H9 (cell line): ENCODE data around the gene BRD1. TPM values are rescaled to one million over a fixed set of nuclear protein-coding genes. Genes with fewer than 3 reads are reported as not detected.

Source experiments
- DNase-seq: peaks from one replicate; pipeline ENCODE4 v3.0.0-alpha.2; 2017
- H2AFZ ChIP-seq: one replicate; pipeline ENCODE4 v1.6.1; 2013; ENCODE audit warnings: mild to moderate bottlenecking, low read length, control low read depth, moderate library complexity
- H2AK5ac ChIP-seq: 2 replicates; pipeline ENCODE4 v1.6.1; 2013; ENCODE audit warnings: low read length, control low read depth, mixed read lengths; ENCODE audit not compliant: insufficient read length
- H2BK120ac ChIP-seq: one replicate; pipeline ENCODE4 v1.6.1; 2013; ENCODE audit warnings: low read depth, mild to moderate bottlenecking, low read length, control low read depth, inconsistent platforms; ENCODE audit not compliant: poor library complexity, severe bottlenecking
- H2BK12ac ChIP-seq: 2 replicates; pipeline ENCODE4 v1.6.1; 2013; ENCODE audit warnings: low read length, control low read depth, mixed read lengths, low read depth; ENCODE audit not compliant: insufficient read length
- H2BK15ac ChIP-seq: 2 replicates; pipeline ENCODE4 v1.6.1; 2013; ENCODE audit warnings: low read depth, low read length, control low read depth
- H2BK20ac ChIP-seq: one replicate; pipeline ENCODE4 v1.6.1; 2013; ENCODE audit warnings: low read depth, mild to moderate bottlenecking, low read length, control low read depth, inconsistent platforms; ENCODE audit not compliant: poor library complexity, severe bottlenecking
- H2BK5ac ChIP-seq: 2 replicates; pipeline ENCODE4 v1.6.1; 2013; ENCODE audit warnings: low read length, control low read depth, mixed read lengths; ENCODE audit not compliant: insufficient read length
- H3K14ac ChIP-seq: 2 replicates; pipeline ENCODE4 v1.6.1; 2013; ENCODE audit warnings: low read length, control low read depth; ENCODE audit not compliant: insufficient read depth
- H3K18ac ChIP-seq: 2 replicates; pipeline ENCODE4 v1.6.1; 2013; ENCODE audit warnings: low read depth, mild to moderate bottlenecking, mixed read lengths, low read length, control low read depth; ENCODE audit not compliant: insufficient read length
- H3K23ac ChIP-seq: 2 replicates; pipeline ENCODE4 v1.6.1; 2013; ENCODE audit warnings: low read length, control low read depth, mixed read lengths, low read depth; ENCODE audit not compliant: insufficient read length
- H3K23me2 ChIP-seq: 2 replicates; pipeline ENCODE4 v1.6.1; 2013; ENCODE audit warnings: low read depth, mild to moderate bottlenecking, mixed read lengths, low read length, control low read depth; ENCODE audit not compliant: insufficient read length, poor library complexity, severe bottlenecking
- H3K27ac ChIP-seq: 2 replicates; pipeline ENCODE4 v1.5.1; 2013; ENCODE audit warnings: low read length, control low read depth, mixed read lengths, low read depth; ENCODE audit not compliant: insufficient read length
- H3K27me3 ChIP-seq: 2 replicates; pipeline ENCODE4 v1.6.1; 2013; ENCODE audit warnings: low read length, control low read depth, inconsistent platforms; ENCODE audit not compliant: insufficient read depth
- H3K4ac ChIP-seq: 2 replicates; pipeline ENCODE4 v1.6.1; 2013; ENCODE audit warnings: low read depth, mild to moderate bottlenecking, control low read depth, inconsistent platforms, low read length, moderate library complexity
- H3K4me1 ChIP-seq: 2 replicates; pipeline ENCODE4 v1.6.1; 2013; ENCODE audit warnings: low read length, control low read depth, inconsistent platforms; ENCODE audit not compliant: insufficient read depth
- H3K4me2 ChIP-seq: 2 replicates; pipeline ENCODE4 v1.6.1; 2013; ENCODE audit warnings: low read length, control low read depth, mixed read lengths; ENCODE audit not compliant: insufficient read length, insufficient read depth
- H3K56ac ChIP-seq: 2 replicates; pipeline ENCODE4 v1.6.1; 2013; ENCODE audit warnings: low read depth, mild to moderate bottlenecking, mixed read lengths, low read length, control low read depth; ENCODE audit not compliant: insufficient read length
- H3K79me1 ChIP-seq: 2 replicates; pipeline ENCODE4 v1.6.1; 2013; ENCODE audit warnings: low read depth, mild to moderate bottlenecking, moderate library complexity, low read length, control low read depth, inconsistent platforms; ENCODE audit not compliant: insufficient read depth, poor library complexity, severe bottlenecking
- H3K79me2 ChIP-seq: 2 replicates; pipeline ENCODE4 v1.6.1; 2013; ENCODE audit warnings: low read length, control low read depth, inconsistent platforms; ENCODE audit not compliant: insufficient read depth
- H3K9ac ChIP-seq: 2 replicates; pipeline ENCODE4 v1.6.1; 2013; ENCODE audit warnings: low read length, control low read depth, mixed read lengths; ENCODE audit not compliant: insufficient read length; ENCODE audit errors: extremely low read depth
- H3K9me3 ChIP-seq: one replicate; pipeline ENCODE4 v1.6.1; 2013; ENCODE audit warnings: low read depth, low read length, inconsistent platforms; ENCODE audit not compliant: control insufficient read depth
- H3T11ph ChIP-seq: one replicate; pipeline ENCODE4 v1.6.1; 2013; ENCODE audit warnings: mild to moderate bottlenecking, low read length, control low read depth, inconsistent platforms
- H4K20me1 ChIP-seq: one replicate; pipeline ENCODE4 v1.6.1; 2013; ENCODE audit not compliant: control insufficient read depth, insufficient read length, insufficient read depth
- H4K5ac ChIP-seq: 2 replicates; pipeline ENCODE4 v1.6.1; 2013; ENCODE audit warnings: low read depth, mild to moderate bottlenecking, mixed read lengths, low read length, control low read depth; ENCODE audit not compliant: insufficient read length
- H4K8ac ChIP-seq: replicated peaks from 2 replicates; pipeline ENCODE4 v1.6.1; 2013; ENCODE audit warnings: low read length, control low read depth, mixed read lengths, low read depth; ENCODE audit not compliant: insufficient read length
- H4K91ac ChIP-seq: 2 replicates; pipeline ENCODE4 v1.6.1; 2013; ENCODE audit warnings: low read depth, mild to moderate bottlenecking, moderate library complexity, mixed read lengths, low read length, control low read depth; ENCODE audit not compliant: insufficient read length
- H3K27ac Mint-ChIP-seq, 3 experiments: 2 replicates in 2 of 3; 3 replicates in 1 of 3; pipeline ENCODE4 v1.8.0; 2020 to 2021; ENCODE audit warnings: mixed read lengths in 3 of 3, mild to moderate bottlenecking in 1 of 3, moderate library complexity in 1 of 3
- H3K27me3 Mint-ChIP-seq: 2 replicates; pipeline ENCODE4 v1.8.0; 2021; ENCODE audit warnings: low read depth, mild to moderate bottlenecking, moderate library complexity, mixed read lengths
- H3K36me3 Mint-ChIP-seq, 3 experiments: 2 replicates in 2 of 3; 3 replicates in 1 of 3; pipeline ENCODE4 v1.8.0; 2020 to 2021; ENCODE audit warnings: low read depth in 3 of 3, mixed read lengths in 3 of 3; ENCODE audit not compliant: insufficient read depth in 1 of 3
- H3K4me1 Mint-ChIP-seq, 2 experiments: 2 replicates each; pipeline ENCODE4 v1.8.0; 2020; ENCODE audit warnings: mixed read lengths in 2 of 2
- H3K4me3 Mint-ChIP-seq, 2 experiments: 2 replicates in 1 of 2; 3 replicates in 1 of 2; pipeline ENCODE4 v1.8.0; 2020 to 2021; ENCODE audit warnings: mild to moderate bottlenecking in 2 of 2, mixed read lengths in 2 of 2, moderate library complexity in 1 of 2
- H3K9me3 Mint-ChIP-seq, 2 experiments: 2 replicates in 1 of 2; 3 replicates in 1 of 2; pipeline ENCODE4 v1.8.0; 2020; ENCODE audit warnings: mild to moderate bottlenecking in 2 of 2, mixed read lengths in 2 of 2, moderate library complexity in 1 of 2
- WGBS: extraction: QIAGEN DNeasy Blood & Tissue Kit; methylation state at CpG from one replicate; pipeline ENCODE4 v1.1.7; 2013; ENCODE audit warnings: missing lambda C conversion rate, low lambda C conversion rate, mixed read lengths; ENCODE audit not compliant: insufficient read length; ENCODE audit errors: extremely low coverage; 5-methylcytosine and 5-hydroxymethylcytosine counted together
- total RNA-seq: library from RNA; stranded (reverse); gene quantifications from 2 replicates; pipeline ENCODE4 v1.2.1, GENCODE V29; 2021
- TF ChIP-seq, protein P1 (sequence below): fragments of 200-600 bp; sonication (generic); conservative IDR thresholded peaks from 3 replicates; pipeline ENCODE4 v1.8.0; 2021; ENCODE audit warnings: antibody characterized with exemption, mild to moderate bottlenecking

Gene BRD1
- total RNA-seq, 1 experiment from 2014 or later, result 51.3 TPM

GRCh38 chr22:49727191-49727880 lies 100.3 kb downstream of the BRD1 start:
- no CpG with 5 or more reads among the region's 27 CpGs for WGBS
- Histone ChIP-seq H3K23ac (no peak overlapping the region), H3K4me1 (no peaks in the 10 kb centered on the region), H4K5ac (no peak overlapping the region), H3K23me2 (no peaks in the 10 kb centered on the region), H4K20me1 (no peaks in the 10 kb centered on the region), H3K14ac (no peak overlapping the region), H3K79me2 (no peaks in the 10 kb centered on the region), H3K9ac (no peak overlapping the region), H3K18ac (no peak overlapping the region), H3K9me3 (no peaks in the 10 kb centered on the region), H3K79me1 (no peaks in the 10 kb centered on the region), H4K91ac (no peak overlapping the region), H2AK5ac (no peak overlapping the region), H3T11ph (no peak overlapping the region), H2BK15ac (no peak overlapping the region), H2BK20ac (no peak overlapping the region), H2BK5ac (no peak overlapping the region), H3K56ac (no peak overlapping the region), H2BK120ac (no peak overlapping the region), H4K8ac (no peak overlapping the region), H3K4me2 (no peak overlapping the region), H2AFZ (no peak overlapping the region), H3K4ac (no peak overlapping the region), H3K27me3 (no peaks in the 10 kb centered on the region; the same call in 1 of the 2 replicates), H3K27ac (no peak overlapping the region), H2BK12ac (no peak overlapping the region)
- peaks cover 2 to 3% of the 10 kb centered on the region in 2 experiments; a peak in 2 of 4 replicates for H3K4me1 Mint-ChIP-seq
- no peaks in the 10 kb centered on the region; a peak in 1 of 7 replicates for H3K36me3 Mint-ChIP-seq
- peaks cover 77% of the 10 kb centered on the region for H3K27me3 Mint-ChIP-seq
- no peak for DNase-seq
- H3K4me3 Mint-ChIP-seq, result no peak overlapping the region
- H3K9me3 Mint-ChIP-seq, result peaks cover 5 to 6% of the 10 kb centered on the region in 2 experiments; a peak in 4 of 5 replicates
- no peak overlapping the region for H3K27ac Mint-ChIP-seq
- TF ChIP-seq, protein P1, sequence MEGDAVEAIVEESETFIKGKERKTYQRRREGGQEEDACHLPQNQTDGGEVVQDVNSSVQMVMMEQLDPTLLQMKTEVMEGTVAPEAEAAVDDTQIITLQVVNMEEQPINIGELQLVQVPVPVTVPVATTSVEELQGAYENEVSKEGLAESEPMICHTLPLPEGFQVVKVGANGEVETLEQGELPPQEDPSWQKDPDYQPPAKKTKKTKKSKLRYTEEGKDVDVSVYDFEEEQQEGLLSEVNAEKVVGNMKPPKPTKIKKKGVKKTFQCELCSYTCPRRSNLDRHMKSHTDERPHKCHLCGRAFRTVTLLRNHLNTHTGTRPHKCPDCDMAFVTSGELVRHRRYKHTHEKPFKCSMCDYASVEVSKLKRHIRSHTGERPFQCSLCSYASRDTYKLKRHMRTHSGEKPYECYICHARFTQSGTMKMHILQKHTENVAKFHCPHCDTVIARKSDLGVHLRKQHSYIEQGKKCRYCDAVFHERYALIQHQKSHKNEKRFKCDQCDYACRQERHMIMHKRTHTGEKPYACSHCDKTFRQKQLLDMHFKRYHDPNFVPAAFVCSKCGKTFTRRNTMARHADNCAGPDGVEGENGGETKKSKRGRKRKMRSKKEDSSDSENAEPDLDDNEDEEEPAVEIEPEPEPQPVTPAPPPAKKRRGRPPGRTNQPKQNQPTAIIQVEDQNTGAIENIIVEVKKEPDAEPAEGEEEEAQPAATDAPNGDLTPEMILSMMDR, result no peak
